SW 1271 (cell line): ENCODE measurements around the gene BIN1.
"Not testable (repeated sequence)": the region's sequence is repeated elsewhere in the genome, so short reads cannot be mapped to it uniquely, and the experiment has no call there.

Experiments
- DNase-seq, 2 experiments: peaks; one replicate each; lab custom pipeline; 2025; lab: John Stamatoyannopoulos, UW

The BIN1 gene

DNA sequence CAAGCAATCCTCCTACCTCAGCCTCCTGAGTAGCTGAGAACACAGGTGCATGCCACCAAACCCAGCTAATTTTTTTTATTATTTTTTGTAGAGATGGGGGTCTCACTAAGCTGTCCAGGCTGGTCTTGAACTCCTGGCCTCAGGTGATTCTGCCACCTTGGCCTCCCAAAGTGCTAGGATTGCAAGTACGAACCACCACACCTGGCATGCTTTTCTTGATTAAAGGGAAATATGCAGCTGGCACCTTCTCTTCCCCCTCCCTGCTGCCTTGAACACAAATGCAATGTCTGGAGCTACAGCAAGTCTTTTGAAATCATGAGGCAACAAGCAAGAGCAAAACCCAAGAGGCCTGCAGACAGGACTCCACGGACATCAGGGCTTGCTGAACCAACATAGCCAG is 26.8 kb upstream of the BIN1 start:
- DNase-seq, result no peak

DNA sequence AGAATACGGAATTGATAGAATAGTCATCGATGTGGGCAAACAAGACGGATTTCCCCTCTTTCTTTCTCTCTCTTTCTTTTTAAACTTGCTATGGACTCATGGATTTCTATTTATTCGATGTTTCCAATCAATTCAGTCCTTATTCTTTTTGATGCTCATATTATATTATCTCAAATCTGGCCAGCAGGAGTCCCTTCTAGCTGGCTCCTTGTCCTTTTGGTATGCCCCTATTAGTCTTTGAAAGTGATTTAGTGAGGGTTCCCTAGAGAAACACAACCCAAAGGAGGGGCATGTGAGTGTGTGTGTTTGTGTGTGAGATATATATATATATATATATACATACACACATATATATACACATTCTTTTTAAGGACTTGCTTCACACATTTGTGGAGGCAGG is 23.5 kb upstream of the BIN1 start:
- DNase-seq, result no peak

DNA sequence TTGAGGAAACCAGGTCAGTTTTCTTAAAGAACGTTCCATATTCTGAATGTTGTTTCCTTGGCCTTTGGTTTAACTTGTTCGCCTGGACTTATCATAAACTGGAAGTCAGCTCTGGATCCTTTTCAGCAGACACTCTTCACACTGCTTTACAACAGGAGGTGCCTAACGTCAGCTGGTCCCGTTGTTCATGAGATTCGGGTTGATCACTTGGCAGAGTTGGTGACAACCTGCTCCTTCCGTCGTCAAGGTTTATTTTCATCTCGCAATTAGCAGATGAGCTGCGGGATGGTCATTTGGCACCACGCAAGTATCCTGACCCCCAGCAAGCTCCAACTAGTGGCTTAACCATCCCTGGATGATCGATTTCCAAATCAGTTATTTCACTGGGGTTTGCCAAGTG is 23.0 kb upstream of the BIN1 start:
- DNase-seq, result no peak

DNA sequence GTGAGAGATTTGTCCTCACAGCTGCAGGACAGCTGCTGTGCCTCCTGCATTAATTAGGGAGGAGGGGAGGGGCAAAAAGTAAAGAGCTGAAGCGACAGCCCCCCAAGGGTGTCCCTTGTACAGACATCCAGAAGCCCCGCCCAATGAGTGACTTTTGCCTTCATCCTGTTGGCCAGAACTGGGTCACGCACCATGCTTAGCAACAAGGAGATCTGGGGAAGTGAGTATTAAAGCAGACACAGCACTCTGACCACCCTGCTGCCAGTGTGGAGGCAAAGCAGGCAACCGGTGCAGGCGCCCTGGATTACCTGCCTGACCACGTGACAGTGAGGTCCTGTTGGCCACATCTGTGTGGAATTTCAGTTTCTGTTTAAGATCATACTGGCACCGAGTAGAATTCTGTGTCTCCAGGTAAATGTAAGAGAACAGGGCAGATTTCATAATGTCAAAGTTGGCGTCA is 21.5 kb upstream of the BIN1 start:
- DNase-seq, result no peak

DNA sequence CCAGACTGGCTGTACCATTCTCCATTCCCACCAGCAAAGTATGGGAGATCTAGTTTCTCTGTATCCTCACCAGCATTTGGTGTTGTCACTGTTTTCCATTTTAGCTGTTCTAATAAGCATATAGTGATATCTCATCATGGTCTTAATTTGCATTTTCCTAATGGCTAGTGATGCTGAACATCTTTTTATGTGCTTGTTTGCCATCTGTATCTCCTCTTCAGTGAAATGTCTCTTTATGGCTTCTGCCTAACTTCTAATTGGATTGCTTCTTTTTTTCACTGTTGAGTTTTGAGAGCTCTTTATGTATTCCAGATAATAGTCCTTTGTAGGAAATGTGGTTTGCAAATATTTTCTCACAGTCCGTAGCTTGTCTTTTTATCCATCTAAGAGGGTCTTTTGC is 18.9 kb upstream of the BIN1 start:
- DNase-seq, result no peak

DNA sequence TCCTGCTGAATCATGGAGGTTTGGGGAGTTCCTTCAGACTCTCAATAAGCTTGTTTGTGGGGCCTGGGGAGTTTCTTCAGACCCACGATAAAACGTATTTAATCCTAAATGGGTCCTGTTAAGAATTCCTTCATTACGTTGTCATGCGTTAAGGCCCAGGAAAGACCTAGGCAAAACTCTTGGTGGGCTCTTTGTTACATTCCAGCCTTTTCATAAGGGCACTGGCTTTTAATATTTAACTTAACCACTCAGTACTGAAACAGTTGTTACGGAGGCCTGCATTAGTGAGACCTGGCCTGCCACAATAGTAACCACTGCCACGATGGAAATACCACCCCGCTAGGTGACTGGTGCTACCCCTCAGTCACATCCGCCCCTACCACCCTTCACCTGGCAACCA is 17.5 kb upstream of the BIN1 start:
- no peak for DNase-seq

DNA sequence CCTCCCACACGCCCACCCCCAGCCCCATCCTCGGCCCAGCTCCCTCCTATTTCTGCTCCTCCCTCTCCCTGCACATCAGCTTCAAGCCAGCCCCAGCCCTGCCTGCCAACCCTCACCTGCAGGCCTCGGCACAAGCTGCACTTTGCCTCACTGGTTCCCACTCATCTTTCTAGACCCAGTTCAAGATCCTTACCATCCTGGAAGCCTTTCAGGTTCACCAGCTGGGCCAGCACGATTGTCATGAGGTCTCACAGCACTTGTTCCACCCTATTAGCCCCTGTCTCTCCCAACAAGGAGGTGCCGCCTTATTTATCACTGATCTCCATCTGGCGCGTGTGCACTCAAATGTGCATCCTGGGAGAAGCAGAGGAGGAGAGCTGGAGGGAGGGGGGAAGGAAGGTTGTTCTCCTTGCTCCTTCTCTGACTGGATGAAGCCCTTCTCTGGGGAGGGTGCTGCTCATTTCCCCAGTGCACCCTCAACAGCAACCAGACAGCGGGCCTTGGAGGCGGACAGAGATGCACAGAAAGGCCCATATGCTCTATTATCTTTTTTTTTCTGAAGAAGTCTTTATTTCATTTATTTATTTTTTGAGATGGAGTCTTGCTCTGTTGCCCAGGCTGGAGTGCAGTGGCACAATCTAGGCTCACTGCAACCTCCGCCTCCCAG is 15.5 kb upstream of the BIN1 start:
- DNase-seq, result no peak

DNA sequence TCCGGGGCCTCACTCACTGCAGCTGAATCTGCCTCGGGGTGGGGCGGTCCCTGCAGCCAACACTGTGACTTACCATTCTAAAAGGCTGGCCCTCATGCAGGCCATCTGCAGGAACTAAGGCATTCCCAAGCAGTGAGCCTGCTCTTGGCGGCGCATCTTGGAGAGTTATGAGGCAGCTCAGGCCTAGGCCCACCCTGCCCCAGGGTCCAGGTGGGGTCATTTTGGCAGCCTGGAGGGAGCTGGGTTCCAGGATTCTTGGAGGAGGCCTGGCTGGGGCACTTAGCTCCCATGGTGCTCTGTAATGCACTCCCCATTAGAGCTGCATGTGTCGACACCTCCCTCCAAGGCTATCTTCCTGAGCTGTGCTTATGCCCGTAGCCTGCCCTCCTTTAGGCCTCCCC is 14.8 kb upstream of the BIN1 start:
- no peak for DNase-seq

DNA sequence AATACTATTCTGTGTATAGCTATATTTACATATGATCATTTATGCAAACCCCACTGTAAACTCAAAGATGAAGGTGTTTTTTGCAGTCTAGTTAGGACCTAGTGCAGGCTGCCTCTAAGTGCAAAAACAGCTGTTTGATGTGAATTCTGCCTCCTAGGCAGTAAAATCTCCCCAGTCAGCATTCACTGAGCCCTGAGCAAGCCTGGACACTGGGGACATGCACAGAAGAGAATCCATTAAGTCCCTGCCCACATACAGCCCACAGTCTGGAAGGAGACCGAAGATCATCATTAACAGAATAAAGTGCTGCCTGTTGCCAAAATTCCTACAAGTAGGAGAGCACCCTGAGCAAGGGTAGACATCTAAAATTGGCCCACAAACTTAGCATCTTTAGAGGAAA is 14.4 kb upstream of the BIN1 start:
- DNase-seq, result no peak

DNA sequence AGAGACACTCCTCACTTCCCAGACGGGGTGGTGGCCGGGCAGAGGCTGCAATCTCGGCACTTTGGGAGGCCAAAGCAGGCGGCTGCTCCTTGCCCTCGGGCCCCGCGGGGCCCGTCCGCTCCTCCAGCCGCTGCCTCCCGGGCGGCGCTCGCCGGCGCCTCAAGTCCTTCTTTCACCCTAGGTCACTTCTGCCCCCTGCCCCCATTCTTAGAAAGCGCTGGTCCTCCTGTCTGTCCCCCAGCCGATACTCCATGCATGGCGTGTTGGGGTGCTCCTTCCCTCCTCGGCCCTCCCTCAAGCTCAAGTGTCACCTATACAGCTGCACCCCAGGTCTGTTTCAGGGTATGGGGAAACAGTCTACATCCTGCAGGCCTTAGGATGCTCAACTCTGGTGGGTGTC is 13.5 kb upstream of the BIN1 start:
- DNase-seq, result not testable (repeated sequence)

DNA sequence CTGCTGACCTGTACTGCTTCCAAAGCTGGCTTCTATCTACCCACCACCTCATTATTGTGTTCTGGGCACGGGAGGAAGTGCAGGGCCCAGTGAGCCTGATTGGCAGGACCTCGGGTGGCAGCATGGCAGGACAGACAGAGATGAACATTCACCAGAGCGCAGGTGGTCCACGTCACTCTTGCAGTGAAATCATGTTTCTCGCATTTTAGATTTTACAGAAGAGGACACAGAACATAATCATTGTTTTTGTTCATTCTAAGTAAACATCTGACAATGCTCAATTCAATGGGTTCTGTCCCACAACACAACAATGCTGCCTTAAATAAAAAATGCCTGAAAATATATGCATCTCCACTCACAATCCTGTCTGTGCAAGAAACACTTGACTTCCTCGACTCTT is 11.5 kb upstream of the BIN1 start:
- no peak for DNase-seq

DNA sequence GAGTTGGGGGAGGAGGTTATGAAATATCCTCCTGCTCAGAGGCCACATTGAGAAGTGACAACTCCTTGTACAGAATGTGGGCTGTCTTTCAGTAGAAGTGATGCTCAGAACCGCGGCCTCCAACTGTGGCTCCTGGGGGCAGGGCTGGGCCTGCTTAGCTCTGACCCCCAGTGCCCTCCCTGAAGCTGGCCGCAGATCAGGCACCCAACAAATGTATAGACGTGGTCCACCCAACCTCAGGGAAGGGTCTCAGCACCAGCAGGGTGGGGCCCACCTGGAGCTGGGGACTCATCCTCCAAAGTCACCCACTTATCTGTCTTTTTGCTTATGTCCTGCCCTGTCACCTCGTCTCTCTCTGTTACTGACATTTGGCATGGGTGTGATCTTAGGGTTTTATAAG is 11.1 kb upstream of the BIN1 start:
- no peak for DNase-seq

DNA sequence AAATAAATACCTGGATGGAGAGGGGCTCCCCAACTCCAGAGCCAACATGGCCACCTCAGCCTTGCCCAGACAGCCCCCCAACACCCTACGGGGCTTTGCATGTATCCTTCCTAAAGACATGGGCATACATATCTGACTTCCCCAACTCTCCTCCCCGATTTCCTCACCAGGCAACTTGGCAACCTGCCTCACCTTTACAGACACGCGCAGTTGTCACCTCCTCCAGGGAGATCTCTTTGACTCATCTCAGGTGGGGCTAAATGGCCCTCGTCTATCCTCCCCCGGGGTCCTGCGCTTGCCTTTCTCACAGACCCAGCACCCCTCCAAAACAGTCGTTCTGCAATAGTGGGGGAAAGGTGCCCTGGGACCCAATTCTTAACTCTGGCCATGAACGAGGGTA is 10.6 kb upstream of the BIN1 start:
- no peak for DNase-seq

DNA sequence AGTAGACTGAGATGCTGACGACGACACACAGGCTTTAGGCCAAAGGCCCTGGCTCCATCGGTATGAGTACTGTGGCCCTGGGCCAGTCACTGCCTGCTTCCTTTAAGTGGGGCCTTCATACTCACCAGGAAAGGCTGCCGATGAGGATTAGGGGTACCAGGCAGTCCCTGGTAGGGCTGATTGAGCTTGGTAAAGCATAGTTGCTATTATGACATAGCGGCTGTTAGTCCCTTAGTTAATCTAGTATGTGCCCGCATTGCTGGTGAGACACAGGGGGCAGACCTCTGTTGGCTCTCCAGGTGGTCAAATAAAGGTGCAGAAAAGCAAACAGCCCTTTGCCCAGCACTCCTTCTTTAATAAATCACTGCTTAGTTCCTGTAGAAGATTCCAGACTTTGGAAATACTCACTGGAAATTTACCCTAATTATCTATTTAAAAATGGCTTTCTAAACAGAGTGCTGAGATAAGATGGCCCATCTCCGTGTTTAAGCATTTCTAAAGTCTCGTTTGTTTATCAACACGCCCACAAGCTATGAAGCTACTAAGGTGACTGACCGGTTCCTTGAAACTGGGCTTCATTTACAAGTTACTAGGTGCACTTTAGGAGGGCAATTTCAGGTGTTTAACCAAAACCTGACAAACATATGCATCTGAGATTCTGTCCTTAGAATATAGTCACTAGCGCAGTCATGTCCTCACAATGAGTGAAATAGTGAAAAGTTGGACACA is 8.7 kb upstream of the BIN1 start:
- DNase-seq, result no peak

DNA sequence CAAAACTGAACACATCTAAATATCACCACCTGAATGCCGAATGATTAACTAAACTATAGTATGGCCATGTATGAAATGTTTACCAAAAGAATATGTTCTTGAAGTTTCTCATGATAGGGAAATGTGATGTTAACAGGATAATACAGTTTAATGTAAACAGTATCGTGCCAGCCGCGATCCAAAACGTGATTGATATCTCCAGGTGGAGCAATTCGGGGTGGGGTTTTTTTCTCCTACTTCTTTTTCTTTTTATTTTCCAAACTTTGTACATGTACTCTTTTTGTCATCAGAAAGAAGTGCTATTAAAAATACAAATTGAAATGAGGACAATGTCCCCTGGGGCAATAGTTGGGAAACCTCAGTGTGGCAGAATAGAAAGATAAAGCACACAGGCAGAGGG is 4.0 kb upstream of the BIN1 start:
- DNase-seq, result no peak

DNA sequence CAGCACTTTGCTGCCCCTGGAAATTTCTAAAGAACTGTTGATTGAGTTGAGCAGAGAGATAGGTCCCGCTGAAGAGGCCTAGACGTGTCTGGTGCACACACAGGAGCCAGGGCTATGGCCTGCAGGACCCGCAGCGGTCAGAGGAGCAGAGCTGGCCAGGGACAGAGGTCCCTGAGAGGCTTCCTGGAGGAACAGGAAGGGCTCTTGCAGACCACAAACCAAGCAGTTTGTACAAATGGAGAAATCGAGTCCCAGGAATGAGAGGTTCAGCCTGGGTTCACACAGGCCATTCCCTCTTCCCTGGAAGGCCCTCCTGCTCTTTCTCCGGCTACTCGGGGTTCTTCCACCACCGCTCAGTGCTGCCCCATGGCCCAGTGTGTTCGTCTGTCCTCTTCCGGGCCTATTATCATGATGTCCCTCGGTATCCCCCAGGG is 1.2 kb upstream of the BIN1 start:
- no peak for DNase-seq

DNA sequence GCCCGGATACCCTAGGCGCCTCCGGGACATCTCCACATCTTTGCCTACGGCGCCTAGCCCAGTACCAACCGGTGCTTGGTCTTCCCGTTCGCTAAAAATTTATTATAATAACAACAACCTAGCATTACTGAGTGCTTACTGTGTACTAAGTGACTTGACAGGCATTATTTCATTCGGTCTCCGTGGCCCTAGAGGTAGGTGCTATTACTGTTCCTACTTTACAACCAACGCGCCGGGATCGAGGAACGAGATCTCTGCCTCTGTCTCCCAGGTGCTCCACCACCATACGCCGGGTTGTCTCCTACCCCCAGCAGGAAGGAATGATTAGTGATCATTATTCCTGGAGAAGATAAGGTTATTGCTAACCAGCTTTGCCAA is 657 bp upstream of the BIN1 start:
- peak in 1 of 2 experiments; percentile 75 for DNase-seq

DNA sequence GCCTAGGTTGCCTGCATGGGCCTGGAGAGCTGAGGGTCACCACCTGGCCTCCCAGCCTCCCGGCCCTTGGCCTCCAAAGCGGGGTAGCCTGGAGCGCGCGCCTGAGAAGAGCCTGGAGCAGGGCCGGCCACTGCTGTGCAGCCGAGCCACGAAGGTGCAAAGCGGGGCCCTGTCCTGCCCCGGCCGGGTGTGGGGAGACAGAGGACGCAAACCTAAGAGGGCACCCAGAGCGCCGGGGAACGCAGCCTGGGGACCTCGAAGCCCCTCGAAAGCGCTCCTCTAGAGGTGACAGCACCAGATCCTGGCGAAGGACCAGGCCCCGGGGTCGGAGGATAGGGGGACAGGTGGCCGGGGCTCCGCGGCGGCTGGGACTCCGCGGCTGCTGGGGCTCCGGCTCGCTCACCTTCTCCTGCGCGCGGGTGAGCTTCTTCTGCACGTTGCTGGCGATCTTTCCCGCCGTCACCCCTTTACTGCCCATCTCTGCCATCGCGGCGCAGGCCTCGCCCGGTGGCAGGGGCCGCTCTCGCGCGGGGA is 430 bp downstream of the BIN1 start:
- DNase-seq, result no peak

DNA sequence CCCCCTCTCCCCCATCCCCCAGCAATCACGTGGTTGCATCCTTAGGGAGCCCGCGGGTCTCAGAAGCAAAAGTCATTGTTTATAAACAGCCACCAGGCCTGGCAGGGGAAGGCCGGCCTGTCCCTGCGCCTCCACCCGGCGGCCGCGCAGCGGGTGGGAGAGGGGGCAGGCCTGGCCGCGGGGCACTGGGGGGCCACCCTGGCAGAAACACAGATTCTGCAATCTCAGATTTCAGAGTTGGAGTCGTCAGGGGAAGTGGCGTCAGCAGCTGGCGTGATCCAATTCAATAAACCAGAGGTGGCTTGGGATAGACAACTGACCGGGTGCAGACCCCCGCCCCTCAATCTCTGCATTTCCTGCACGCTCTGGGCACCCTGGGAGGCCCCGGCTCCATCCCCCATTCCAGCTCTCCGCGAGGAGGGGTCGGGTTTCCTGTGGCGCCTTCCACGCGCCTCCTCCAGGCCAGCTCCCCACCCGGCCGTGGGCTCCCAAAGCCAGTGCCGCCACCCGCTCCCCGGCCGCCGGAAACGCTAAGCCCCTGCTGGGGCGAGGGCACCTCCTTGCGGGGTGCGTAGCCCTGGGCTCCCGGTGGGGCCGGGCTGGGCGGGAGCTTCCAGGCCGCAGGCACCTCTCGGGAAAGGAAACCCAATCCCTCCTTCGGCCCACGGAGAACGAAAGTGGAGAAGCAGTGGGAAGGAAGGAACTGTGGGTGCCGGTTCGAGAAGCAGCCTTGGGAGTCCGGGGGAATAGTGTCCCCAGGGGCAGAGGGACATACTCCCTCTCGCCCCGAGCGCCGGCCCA is 1.1 kb downstream of the BIN1 start:
- no peak for DNase-seq

DNA sequence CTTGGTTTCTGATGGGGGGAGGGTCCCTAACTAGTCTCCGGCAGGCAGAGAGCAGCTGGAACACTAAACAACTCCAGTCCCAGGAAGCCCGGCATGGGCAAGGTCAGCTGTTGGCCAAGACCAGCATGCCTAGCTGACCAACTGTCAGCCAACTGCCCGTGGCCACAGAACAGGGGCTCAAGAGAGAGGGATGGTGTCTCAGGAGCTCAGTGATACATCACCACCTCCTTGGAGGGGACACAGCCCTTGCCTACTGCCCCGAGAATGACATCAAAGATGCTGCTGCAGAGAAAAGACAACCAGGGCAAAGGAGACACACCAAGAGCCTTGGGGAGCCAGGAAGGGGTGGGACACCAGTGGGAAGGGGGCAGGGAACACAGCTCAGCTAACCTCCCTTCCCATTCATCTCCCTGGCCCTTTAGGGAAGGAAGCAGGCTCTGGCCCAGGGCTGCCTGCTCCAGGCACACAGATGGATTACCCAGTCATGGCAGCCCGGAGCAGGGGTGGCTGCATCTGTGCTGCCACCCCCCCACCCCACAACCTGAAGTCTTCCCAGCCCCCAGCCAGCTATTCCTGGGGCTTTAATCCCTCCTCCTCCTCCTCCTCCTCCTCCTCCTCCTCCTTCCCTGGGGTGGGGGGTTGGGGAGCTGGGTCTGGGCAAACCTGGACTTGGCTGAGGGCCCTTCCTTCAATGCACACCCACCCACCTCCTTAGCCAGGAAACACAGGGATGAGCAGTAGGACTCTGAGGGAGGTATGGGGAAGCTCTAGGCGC is 1.9 kb downstream of the BIN1 start:
- no peak for DNase-seq

DNA sequence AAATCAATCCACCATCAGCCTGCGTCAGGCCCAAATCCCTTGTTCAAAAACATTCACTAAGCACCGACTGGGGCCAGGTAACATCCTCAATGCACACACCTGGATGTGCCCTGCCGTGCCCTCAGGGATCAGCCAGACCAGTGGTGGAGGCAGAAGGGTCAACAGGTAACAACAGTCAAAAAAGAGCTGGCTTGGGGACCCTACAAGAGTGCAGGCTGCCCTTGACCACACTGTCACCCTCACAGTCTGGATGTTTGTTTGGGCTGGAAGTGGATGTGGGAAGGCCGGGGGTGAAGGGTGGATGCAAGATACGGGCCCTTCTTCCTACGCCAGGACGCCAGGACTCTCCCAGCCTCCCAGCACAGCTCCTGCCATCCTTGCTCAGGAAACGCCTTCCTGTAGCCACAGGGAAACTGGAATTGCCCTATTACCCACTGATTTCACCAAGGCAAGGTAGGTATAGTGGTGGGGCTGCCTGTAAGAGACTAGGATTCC is 2.7 kb downstream of the BIN1 start:
- no peak for DNase-seq
